ENCODE results near the gene DGCR2. TPM values are rescaled to one million over a fixed set of nuclear protein-coding genes. Genes with fewer than 3 reads are reported as not detected.

The DGCR2 gene
- total and polyA plus RNA-seq, 9 donors: 23.9 to 71.9 (median 59.1) TPM

- Histone ChIP-seq H3K4me1 (ENCODE audit: insufficient read depth) (no peaks in the 10 kb centered on the region), H3K9me3 (no peaks in the 10 kb centered on the region), H3K4me3 (no peak overlapping the region), H3K27me3 (no peaks in the 10 kb centered on the region), H3K27ac (no peak overlapping the region), H3K36me3 (no peaks in the 10 kb centered on the region)
- intact Hi-C loops (cut with DNase I): no loop called here
- WGBS, 3 donors: 86 to 90% (median 88%) methylated on average over 10 of the region's 10 CpGs
- no peak for DNase-seq
- TF ChIP-seq CTCF (IDR thresholded peaks at IDR 0.05) (no peak), POLR2A (IDR thresholded peaks at IDR 0.05) (no peak), EP300 (IDR thresholded peaks at IDR 0.05) (no peak)
Measured at GRCh38 chr22:18992543-18993198, 129.5 kb downstream of the DGCR2 start.

DNA sequence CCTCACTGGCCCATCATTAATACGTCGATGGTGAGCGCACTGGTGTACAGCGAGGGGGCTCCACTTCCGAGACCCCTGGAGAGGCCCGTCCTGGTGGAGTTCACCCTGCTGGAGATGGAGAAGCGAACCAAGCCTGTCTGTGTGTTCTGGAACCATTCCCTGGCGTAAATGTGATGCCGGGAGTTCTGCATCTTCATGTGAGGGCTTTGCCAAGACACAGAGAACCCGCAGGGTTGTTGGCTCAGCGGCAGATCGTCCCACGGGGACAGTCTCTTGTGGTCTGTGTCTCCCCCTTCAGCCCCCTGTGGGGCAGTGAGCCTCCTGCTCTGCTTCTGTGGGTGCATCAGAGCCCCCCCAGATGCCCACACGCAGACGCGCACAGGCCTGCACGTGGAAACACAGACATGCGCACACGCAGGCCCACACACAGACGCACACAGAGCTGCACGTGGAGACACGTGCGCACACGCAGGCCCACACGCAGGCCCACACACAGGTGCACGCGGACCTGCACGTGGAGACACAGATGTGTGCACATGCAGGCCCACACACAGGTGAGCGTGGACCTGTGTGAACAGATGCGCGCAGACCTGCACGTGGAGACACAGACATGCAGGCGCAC, 130.3 kb downstream of the DGCR2 start:
- H3K36me3 ChIP-seq: no peaks in the 10 kb centered on the region
- H3K27ac ChIP-seq: no peak overlapping the region
- intact Hi-C loops (cut with DNase I): no loop called here
- H3K4me3 ChIP-seq: no peak overlapping the region
- H3K9me3 ChIP-seq: no peaks in the 10 kb centered on the region
- TF ChIP-seq POLR2A (IDR thresholded peaks at IDR 0.05) (no peak), EP300 (IDR thresholded peaks at IDR 0.05) (no peak), CTCF (IDR thresholded peaks at IDR 0.05) (no peak)
- H3K27me3 ChIP-seq: no peaks in the 10 kb centered on the region
- H3K4me1 ChIP-seq (ENCODE audit: insufficient read depth): no peaks in the 10 kb centered on the region
- DNase-seq: no peak
- WGBS, 3 donors: 89 to 91% (median 91%) methylated on average over 26 to 33 of the region's 33 CpGs

- H3K4me3 ChIP-seq: no peak overlapping the region
- H3K36me3 ChIP-seq: no peaks in the 10 kb centered on the region
- H3K27ac ChIP-seq: no peak overlapping the region
- intact Hi-C loops (cut with DNase I): no loop called here
- no peaks in the 10 kb centered on the region for H3K27me3 ChIP-seq
- no peaks in the 10 kb centered on the region for H3K9me3 ChIP-seq
- WGBS, 3 donors: 84 to 97% (median 90%) methylated on average over 7 of the region's 7 CpGs
- DNase-seq: no peak
- TF ChIP-seq POLR2A (IDR thresholded peaks at IDR 0.05) (no peak), EP300 (IDR thresholded peaks at IDR 0.05) (no peak), CTCF (IDR thresholded peaks at IDR 0.05) (no peak)
- H3K4me1 ChIP-seq (ENCODE audit: insufficient read depth): no peaks in the 10 kb centered on the region
Measured at GRCh38 chr22:18991138-18991432, 131.1 kb downstream of the DGCR2 start.

DNA sequence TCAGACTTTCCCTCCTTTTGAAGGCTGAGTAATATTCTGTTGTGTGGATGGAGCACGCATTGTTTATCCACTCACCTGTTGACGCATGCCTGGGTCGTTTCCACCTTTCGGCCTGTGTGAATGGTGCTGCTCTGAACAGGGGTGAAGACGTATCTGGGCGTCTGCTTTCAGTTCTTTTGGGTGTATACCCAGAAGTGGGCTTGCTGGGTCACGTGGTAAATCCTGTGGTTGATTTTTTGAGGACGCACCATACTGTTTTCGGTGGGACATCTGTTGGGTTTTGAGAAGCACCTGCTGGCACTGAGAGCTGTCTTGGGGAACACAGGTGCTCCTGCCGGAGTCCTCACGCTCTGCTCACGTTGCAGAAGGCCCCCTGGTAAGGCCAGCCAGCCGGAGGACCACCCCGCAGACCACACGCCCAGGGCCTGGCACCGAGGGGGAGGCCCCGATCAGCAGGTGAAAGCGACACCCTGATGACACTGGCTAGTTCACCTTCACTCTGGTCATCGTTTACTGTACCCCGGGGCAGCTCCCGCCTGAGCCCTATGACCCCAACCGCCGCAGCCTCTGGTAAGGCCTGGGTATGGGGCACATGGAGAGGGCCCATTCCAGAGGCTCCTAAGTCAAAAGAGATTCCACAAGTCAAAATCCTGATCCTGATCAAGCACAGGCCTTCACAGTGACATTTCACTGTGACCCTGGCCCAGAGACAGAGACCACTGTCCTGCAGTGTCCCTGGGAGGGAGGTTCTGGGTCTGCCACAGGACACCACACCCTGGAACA, 131.7 kb downstream of the DGCR2 start:
- H3K9me3 ChIP-seq: no peaks in the 10 kb centered on the region
- H3K36me3 ChIP-seq: no peaks in the 10 kb centered on the region
- no peaks in the 10 kb centered on the region for H3K4me1 ChIP-seq (ENCODE audit: insufficient read depth)
- DNase-seq: no peak
- intact Hi-C loops (cut with DNase I): no loop called here
- H3K27me3 ChIP-seq: no peaks in the 10 kb centered on the region
- TF ChIP-seq EP300 (IDR thresholded peaks at IDR 0.05) (no peak), CTCF (IDR thresholded peaks at IDR 0.05) (no peak), POLR2A (IDR thresholded peaks at IDR 0.05) (no peak)
- no peak overlapping the region for H3K4me3 ChIP-seq
- no peak overlapping the region for H3K27ac ChIP-seq
- 89 to 94% (median 90%) methylated on average over 22 to 23 of the region's 23 CpGs for WGBS, 3 donors
